HG03378 (cell line): Measurements from ENCODE around the gene SLC6A8.
"Not testable (repeated sequence)": the region's sequence is repeated elsewhere in the genome, so short reads cannot be mapped to it uniquely, and the experiment has no call there.

Experiments used
- ATAC-seq: cut with Tn5 transposase; IDR thresholded peaks from one replicate; pipeline ENCODE4 v1.9.1; 2021; ENCODE audit warnings: mild to moderate bottlenecking, moderate library complexity; ENCODE audit not compliant: unreplicated experiment

The SLC6A8 gene

DNA sequence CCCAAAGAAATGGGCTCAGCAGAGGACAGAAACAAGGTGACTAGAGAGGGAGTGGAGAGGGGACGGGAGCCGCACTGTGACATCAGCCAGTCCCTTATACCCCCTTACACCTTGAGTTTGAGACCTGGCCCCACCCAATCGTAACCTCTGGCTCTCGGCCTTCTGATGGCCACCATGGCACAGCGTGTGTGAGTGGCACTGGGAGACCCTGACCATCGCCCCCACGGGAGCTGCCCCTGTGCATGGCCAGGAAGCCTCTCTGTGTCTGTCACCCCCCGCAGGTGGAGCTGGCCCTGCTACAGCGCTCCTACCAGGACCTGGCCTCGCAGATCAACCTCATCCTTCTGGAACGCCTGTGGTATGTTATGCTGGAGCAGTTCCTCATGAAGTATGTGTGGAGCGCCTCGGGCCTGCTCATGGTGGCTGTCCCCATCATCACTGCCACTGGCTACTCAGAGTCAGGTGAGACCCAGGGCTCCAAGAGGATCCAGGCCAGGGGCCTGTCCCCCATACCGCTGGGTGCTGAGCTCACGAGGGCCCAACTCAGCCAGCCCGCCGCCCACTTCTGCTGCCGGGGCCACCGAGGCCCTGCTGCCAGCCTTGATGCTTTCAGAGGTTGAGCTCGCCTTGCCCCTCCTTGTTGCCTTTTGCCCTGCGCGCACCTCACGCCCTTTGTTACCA is 41.4 kb downstream of the SLC6A8 start:
- no peak for ATAC-seq

DNA sequence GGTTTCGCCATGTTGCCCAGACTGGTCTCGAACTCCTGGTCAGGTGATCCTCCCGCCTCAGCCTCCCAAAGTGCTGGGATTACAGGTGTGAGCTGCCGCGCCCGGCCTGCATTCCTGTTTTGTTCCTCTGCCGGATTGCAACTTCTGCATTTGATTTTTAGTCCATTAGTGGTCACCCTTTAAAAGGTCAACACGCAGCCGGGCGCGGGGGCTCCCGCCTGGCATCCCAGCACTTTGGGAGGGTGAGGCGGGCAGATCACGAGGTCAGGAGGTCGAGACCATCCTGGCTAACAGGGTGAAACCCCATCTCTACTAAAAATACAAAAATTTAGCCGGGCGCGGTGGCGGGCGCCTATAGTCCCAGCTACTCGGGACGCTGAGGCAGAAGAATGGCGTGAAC is 42.4 kb downstream of the SLC6A8 start:
- not testable (repeated sequence) for ATAC-seq

DNA sequence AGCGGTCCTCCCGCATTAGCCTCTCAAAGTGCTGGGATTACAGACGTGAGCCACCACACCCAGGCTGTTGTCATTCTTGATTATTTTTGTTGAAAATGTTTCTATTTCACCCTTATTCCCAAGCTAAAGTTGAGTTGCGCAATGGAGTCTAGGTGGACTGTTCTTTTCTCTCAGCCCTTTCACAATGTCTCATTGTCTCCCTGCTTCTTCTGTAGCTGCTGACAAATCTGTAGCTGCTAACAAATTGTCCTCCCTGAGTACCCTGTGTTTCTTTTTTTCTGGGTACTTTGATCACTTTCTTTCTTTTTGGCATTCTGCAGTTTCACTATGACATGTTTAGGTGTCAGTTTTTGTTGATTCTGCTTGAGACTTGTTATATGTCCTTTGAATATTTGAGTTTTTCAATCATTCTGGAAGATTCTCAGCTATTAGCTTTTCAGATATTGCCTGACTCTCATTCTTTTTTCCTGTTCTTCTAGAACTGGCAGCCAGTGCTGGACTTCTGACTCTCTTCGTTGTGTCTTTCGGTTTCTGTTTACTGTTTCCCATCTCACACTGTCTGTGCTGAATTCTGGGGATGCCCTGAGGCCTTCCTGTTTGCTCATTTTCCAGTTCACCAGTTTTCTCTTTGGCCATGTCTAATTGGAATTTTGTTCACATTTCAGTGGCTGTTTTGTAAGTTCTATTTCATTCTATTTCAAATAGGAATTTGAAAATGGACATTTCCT is 43.6 kb downstream of the SLC6A8 start:
- ATAC-seq, result no peak

DNA sequence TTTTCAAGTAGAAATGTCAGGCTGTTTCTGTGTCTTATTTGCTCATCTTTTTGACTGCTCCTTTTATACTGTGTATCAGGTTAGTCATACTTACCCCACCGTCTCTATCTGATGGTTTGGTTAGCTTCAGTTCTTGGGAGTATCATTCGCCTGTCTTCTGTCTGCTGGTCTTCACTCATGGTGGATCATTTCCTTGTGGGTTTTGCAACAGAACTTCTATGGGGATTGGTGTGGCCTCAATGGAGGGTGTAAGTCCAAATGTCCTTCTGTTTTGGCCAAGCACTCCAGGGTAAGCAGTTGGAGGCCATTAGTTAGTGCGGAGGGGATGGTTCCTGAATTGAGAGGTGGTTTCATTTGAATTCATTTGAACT is 44.1 kb downstream of the SLC6A8 start:
- no peak for ATAC-seq

DNA sequence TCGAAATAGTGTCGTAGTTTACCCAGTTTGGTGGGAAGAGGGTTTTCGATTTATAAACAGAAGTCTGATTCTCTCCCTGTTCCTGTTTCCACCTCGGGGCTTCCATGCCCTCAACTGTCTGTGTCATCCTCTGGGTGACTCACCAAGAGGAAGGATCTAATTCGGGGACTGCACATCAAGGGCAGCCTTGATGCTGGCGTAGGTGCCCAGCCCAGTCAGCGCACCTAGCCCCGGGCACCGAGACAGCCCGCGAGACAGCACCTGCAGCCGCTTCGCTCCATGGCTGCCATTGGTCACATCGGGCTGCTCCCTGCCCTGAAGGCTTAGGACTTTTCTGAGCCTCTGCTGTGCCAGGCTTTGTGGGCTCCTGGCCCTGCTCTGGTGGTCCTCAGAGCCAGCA is 44.7 kb downstream of the SLC6A8 start:
- ATAC-seq, result no peak

DNA sequence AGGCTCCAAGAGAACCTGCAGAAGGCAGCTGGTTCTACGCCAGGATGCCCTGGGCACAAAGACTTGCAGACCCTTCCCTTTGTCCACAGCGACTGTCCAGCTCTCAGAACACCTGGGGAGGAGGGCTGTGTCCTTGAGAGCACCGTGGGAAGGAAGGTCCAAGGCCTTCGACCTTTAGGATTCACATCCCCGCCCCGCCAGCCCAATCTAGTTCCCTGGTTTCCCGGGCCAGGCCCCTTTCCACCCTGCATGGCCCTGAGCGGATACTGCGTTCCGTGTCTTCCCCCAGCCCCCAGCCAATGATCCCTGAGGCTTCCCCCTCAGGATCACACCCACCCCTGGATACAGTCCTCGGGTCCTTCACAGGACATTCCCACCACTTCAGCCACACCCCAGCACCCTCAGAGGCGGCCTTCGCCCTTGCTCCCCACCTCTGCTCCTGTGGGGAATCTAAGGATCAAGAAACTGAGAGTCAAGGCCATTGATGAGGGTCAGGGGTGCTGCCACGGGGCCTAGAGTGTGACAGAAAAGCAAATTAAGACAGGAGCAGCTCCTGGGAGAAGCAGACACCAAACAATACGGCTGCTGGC is 46.0 kb downstream of the SLC6A8 start:
- no peak for ATAC-seq

DNA sequence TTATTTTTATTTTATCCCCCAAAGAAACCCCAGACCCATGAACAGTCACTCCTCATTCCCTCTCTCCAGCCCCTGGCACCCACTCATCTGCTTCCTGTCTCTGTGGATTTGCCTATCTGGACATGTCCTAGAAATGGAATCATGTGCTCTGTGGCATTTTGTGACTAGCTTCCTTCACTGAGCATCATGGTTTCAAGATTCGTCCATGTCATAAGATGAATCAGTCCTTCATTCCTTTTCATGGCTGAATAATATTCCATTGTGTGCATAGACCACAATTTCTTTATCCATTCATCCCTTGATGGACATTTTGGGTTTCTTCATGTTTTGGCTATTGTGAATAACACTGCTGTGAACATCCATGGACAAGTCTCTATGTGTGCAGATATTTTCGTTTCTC is 47.1 kb downstream of the SLC6A8 start:
- no peak for ATAC-seq

DNA sequence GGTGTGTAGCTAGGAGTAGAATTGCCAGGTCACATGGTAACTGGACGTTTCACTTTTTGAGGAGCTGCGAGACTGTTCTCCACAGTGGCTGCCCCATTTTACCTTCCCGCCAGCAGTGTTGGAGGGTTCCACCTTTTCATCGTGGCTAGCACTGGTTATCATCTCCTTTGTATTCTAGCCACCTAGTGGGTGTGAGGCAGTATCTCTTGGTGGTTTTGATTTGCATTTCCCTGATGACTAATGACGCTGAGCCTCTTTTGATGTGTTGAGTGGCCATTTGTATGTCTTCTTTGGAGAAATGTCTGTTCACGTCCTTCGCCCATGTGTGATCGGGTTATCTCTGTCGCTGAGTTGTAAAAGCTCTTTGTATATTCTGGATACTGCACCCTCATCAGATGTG is 47.5 kb downstream of the SLC6A8 start:
- ATAC-seq, result no peak

DNA sequence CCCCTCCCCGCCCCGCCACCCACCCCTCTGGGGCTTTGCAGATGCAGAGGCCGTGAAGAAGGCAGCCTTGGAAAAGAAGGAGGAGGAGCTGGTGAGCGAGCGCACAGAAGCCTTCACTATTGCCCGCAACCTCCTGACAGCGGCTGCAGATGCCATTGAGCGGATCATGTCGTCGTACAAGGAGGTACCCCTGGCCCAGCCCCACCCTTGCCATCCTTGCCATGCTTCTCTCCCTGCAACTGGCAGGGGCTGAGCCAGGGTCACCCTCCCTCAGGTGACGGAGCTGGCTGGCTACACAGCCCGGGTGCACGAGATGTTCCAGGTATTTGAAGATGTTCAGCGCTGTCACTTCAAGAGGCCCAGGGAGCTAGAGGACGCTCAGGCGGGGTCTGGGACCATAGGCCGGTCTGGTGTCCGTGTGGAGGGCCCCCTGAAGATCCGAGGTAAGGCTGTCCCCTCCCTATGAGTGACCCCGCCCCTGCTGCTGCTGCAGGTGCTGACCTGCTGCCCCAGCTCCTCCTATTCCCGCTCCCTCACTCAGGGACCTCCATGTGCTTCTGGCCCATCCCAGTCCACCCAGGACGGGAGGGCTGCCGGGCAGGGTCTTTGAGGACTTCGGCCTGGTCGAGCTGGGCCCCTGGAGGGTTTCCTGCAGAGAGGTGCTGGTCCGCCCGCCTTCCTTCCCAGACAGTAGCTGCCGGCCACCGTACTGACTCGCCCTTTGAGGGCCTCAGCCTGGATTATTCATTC is 48.5 kb downstream of the SLC6A8 start:
- ATAC-seq, result no peak

DNA sequence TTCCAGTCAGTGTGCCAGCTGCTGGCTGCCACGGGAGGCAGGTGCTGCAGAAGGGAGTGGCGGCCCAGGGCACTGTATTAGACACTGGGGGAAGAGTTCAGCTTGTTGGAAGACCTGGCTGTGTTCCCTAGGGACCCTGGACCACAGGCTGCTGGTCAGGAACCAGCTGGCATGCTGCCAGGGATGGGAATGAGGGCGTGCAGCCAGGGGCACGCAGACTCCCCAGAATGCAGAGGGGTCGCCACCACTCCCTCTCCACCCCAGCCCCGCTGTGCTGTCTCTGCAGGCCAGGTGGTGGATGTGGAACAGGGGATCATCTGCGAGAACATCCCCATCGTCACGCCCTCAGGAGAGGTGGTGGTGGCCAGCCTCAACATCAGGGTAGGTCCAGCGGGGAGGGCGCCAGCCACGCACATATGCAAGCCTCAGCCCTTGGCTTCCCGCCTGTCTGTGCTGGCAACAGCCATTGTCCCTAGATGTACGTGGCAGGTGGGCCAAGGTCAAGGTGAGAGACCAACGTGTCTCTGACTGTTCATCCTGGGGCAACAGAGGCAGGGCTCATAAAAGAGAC is 49.2 kb downstream of the SLC6A8 start:
- no peak for ATAC-seq

DNA sequence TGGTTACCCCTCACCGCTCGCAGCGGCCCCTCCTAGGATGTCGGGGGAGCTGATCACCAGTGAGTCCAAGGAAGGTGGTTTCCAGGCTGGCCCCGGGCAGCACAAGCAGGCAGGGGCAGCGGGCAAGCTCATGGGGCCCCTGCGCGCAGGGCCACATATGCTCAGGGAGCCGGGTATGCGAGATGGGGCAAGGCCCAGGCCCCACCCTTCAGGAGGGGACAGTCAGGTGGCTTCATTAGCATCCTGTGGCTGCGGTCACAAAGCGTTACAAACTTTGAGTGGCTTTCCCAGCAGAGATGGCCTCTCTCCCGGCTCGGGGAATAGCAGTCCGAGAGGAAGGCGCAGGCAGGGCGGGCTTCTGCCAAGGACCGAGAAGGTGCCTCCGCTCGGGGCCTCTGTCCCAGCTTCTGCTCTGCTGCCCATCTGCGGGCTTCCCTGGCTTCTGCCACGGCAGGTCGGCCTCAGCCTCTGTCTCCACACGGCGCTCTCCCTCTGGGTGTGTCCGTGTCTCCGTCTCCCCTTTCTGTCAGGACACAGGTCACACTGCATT is 50.4 kb downstream of the SLC6A8 start:
- no peak for ATAC-seq

DNA sequence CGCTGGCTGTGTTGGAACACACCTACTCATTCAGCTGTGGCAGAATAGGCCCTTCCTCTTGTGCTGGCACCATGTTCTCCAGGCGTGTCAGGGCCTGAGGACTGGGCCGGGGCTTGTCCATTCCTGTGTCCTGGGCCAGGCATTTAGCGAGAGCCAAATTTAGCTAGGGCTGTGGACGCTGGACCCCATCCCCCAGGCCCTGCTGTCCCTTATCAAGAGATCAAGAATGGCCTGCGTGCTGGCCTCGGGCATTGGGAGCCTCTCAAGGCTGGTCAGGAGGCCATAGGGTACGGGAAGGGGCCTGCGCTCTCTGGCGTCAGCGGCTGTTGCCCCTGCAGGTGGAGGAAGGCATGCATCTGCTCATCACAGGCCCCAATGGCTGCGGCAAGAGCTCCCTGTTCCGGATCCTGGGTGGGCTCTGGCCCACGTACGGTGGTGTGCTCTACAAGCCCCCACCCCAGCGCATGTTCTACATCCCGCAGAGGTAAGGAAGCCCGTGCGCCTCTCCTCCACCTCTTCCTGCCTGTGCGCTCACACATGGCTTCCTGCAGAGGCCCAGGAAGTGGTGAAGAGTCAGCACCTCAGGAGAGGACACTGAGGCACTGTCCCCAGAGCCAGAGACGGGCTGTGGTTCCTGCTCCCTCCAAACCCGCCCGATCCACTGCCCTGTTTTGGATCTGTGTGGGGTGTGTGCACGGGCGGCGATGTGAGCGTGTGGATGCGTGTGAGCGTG is 52.2 kb downstream of the SLC6A8 start:
- ATAC-seq, result no peak

DNA sequence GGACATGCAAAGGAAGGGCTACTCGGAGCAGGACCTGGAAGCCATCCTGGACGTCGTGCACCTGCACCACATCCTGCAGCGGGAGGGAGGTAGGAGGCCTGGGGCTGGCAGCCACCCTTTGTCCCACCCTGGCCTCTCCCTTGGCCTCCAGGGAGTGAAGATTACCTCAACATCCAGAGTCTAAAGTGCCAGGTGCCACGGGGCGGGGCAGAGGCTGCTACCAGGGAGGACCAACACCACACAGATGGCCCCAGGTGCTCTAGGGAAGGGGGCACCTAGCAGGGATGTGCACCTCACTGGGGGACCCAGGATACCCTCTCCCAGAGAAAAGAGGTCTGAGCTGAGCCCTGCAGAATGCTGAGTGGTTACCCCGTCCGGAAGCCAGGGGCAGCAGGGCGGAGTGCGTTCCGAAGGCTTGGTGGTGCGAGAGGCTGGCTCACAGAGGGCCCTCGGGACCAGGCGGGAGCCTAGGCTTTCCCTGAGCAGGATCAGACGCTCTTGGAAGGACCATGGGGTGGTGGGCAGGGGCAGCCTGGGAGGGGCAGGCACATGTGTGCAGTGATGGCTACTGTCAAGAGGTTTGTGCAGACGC is 53.0 kb downstream of the SLC6A8 start:
- no peak for ATAC-seq

DNA sequence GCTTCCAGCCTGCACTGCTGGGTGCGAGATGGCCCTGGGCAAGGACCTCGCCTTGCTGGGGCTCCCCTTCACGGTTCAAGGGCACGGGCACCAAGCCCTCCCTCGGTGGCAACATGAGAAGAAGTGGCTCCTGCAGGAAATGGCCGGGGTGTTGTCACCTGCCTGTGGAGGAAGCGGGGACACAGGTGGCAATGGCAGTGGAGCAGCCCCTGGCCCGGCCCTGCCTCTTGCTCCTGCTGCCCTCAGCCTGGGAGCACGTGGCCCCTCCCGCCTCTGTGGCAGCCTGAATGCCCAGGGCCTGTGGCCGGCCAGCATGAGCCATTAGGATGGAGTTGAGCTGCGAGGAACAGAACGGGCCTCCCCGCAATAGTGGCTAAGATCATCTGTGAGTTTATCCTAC is 53.7 kb downstream of the SLC6A8 start:
- no peak for ATAC-seq

DNA sequence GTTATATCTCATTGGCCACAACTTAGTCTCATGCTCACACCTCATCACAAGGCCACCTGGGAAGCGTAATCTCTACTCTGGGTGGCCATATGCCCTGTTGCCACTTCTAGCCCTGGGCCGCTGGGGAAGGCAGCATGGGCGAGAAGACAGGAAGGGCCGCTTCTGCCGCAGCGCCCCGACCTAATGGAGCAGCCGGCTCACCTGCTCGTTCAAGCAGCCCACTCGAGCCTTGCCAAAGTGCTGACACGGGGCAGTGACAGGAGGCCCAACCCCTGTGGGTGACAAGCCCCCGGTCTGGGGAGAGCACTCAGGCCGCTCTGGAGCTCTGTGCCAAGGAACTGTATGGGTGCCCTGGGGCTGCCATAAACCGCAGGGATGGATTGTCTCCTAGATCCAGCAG is 54.4 kb downstream of the SLC6A8 start:
- not testable (repeated sequence) for ATAC-seq

DNA sequence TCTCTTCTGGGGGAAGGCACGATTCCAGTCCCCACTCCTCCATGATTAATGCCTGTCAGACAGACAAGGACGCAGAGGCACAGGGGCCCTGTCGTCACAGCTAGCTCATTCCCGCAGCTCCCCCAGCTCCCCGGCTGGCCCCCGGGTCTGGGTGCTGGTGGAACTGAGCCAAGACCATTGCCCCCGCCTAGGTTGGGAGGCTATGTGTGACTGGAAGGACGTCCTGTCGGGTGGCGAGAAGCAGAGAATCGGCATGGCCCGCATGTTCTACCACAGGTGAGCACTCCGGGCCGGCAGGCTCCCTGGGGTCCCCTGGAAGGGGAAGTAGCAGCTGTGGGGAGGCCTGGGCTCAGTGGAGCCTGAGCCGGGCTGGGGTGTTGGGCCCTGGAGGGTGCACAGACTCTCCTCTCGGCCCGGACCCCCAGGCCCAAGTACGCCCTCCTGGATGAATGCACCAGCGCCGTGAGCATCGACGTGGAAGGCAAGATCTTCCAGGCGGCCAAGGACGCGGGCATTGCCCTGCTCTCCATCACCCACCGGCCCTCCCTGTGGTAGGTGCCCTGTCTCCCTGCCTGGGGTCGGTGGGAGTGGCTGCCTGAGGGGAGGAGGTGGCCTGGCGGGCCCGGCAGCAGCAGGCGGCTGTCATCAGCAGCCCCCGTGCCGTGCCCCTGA is 55.2 kb downstream of the SLC6A8 start:
- not testable (repeated sequence) for ATAC-seq

DNA sequence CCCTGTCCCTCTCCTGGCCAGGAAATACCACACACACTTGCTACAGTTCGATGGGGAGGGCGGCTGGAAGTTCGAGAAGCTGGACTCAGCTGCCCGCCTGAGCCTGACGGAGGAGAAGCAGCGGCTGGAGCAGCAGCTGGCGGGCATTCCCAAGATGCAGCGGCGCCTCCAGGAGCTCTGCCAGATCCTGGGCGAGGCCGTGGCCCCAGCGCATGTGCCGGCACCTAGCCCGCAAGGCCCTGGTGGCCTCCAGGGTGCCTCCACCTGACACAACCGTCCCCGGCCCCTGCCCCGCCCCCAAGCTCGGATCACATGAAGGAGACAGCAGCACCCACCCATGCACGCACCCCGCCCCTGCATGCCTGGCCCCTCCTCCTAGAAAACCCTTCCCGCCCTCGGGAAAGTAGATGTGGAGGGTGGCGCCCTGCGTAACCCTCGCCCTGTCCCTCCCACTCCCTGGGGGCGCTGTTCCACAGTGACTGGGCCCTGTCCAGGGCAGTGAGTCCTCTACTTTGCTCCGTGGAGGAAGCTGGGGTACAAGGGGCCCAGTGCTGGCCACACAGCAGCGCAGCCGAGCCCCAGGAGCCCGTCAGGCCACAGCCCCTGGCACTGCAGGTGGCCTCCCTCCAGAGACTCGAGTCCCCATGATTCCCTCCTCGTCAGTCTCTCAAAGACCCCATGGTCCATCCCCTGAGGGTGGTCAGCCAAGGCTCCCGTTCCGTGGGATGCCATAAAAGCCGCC is 55.9 kb downstream of the SLC6A8 start:
- ATAC-seq, result not testable (repeated sequence)

DNA sequence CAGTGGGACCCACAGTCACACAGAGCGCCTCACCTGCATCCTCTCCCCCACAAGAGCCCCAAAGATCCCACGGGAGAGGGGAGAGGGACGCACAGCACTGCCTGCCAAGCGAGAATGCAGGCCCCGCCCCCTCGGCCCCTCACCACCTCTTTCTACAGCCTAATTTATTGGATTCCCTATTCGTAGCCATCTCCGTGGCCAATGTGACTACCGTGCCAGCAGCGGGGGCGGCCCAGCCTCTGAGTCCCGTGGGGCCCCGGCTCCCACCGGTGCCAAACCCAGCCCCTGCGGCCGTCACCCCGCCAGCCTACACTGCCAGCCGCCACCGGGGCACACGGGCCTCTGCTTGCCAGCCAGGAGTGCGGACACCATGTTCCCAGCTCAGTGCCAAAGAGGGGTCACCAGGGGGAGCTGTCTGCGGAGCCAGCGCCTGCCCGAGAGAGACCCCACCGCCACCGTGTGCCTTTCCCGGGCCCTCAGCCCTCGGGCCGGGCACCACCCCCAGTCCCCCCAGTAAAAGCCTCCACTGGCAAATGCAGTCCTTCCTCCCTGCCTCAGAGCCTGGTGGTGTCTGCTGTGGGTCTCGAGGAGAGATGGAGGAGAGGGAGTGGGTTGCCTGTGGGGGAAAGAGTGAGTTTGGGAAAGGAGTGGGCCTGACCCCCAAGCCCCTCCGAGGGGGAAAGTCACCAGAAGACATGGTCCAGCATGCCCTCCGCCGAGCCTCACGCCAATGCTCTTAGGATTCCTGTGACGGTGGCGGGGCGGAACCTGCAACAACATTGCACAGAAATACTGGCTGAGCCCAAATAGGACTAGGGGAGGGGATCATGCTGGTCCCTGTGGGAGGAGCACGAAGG is 56.7 kb downstream of the SLC6A8 start:
- no peak for ATAC-seq
